ENCODE data around the gene GUCY2D.
A peak's percentile ranks its signal among the peaks of the same experiment; 100 is the strongest.

GUCY2D gene

GRCh38 chr17:8016632-8017424 is 14.4 kb downstream of the GUCY2D start:
- peaks cover 29% of the 10 kb centered on the region for H3K27me3 Mint-ChIP-seq (ENCODE audit: low read depth)
- H3K36me3 Mint-ChIP-seq (ENCODE audit: low read depth), result no peaks in the 10 kb centered on the region
- H3K27ac Mint-ChIP-seq, result peak overlapping the region in 1 of 3 experiments; percentile 65
- no peaks in the 10 kb centered on the region for H3K9me3 Mint-ChIP-seq
- peak overlapping the region; percentile 69 to 77 (median 70) for H3K4me3 Mint-ChIP-seq
- peak; percentile 63 to 70 (median 65) for TF ChIP-seq CTCF (IDR thresholded peaks at IDR 0.05; ENCODE audit: unreplicated experiment in 3 of 3)
- peaks cover 7% of the 10 kb centered on the region for H3K4me1 Mint-ChIP-seq

DNA sequence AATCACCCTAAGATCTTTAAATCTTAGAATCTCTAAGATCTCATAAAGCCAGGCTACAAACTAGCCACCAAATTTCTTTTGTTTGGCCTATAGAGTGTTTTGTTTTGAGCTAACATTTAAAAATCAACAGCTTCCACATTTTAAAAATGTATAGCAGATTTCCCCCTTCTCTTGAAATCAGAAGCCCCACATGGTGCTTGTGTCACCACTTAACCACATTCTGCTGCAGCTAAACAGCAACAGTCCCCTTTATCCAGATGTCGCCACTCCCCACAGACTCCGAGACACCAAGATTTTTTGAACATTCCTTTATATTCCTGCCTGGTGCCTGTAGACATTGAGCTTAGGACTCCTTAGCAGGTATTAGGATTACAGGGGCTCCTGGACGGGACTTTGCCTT is 16.0 kb downstream of the GUCY2D start:
- H3K4me3 Mint-ChIP-seq, result no peak overlapping the region
- H3K27me3 Mint-ChIP-seq (ENCODE audit: low read depth), result peaks cover 18% of the 10 kb centered on the region
- H3K9me3 Mint-ChIP-seq, result no peaks in the 10 kb centered on the region
- H3K27ac Mint-ChIP-seq, result no peak overlapping the region
- H3K36me3 Mint-ChIP-seq (ENCODE audit: low read depth), result no peaks in the 10 kb centered on the region
- TF ChIP-seq CTCF (IDR thresholded peaks at IDR 0.05; ENCODE audit: unreplicated experiment in 3 of 3), result no peak
- peaks cover 7% of the 10 kb centered on the region for H3K4me1 Mint-ChIP-seq

DNA sequence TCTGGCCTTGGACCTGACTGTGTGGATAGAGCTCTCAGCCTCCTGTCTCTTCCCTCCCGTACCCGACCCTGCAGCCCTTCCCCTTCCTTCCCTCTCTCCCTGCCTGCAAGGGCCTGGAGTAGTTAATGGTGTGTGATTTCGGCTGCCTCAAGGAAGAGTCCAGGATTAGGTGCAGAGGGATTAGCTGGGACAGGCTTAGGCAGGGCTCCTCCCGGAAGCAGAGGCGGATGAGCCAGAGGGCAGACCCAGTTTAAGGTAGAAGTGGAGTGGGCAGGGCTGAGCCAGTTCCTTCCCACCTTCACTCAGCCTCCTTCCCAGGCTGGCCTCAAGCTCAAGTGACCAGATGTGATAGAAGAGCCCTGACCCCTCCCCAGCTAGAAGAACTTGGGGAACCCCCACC is 16.8 kb downstream of the GUCY2D start:
- Mint-ChIP-seq H3K36me3 (ENCODE audit: low read depth) (no peaks in the 10 kb centered on the region), H3K9me3 (no peaks in the 10 kb centered on the region), H3K4me1 (peaks cover 7% of the 10 kb centered on the region), H3K27me3 (ENCODE audit: low read depth) (peaks cover 16% of the 10 kb centered on the region), H3K4me3 (no peak overlapping the region), H3K27ac (no peak overlapping the region)
- no peak for TF ChIP-seq CTCF (IDR thresholded peaks at IDR 0.05; ENCODE audit: unreplicated experiment in 3 of 3)

DNA sequence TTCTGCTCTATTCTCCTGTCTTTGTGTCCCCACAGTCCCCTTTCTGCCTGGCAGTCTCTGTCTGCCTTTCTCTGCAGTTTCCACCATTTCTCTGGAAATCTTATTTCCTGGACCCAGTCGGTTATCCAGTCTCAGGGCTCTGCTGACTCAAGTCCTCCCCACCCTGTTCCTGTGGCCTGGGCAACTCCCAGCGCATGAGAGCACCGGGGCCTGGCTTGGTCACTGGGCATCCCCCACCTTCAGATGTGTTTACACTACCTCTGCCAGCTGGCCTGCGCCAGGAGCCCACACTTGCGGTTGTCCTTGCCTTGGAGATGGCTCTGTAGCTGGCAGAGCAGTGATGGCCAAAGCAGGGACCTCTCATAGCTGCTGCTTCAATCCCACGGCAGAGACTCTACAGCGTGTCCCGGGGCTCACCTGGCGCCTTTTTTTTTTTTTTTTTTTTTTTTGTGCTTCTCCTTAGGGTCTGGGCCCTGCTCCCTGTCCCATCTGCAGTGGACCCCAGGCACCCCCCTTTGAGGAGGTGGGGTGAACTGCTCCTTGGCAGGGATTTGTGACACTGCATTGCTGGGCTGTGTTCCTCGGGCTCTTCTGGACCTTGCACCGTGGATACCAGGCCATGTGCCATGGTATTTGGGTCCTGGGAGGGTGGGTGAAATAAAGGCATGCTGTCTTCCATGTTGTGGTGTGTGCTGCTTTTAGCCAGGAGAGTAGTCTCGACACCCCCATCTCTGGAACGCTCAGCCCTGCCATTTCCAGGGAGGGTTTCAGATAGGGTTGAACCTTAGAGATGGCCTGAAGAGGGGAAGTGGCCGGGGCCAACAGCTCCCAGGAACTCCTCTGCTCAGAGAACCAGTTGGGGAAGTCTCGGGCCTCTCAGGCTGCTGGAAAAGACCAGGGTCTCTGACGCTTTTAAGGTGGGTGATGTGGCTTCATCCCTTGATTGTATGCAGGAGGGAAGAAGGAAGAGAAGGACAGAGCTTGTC is 17.5 kb downstream of the GUCY2D start:
- Mint-ChIP-seq H3K27ac (peak overlapping the region in 2 of 3 experiments; percentile 39 to 64), H3K9me3 (no peaks in the 10 kb centered on the region), H3K4me3 (no peak overlapping the region)

More for the DNA sequence above, 17.5 kb downstream of the GUCY2D start:
- Mint-ChIP-seq H3K36me3 (ENCODE audit: low read depth) (no peaks in the 10 kb centered on the region), H3K27me3 (ENCODE audit: low read depth) (peaks cover 17% of the 10 kb centered on the region), H3K4me1 (peaks cover 7% of the 10 kb centered on the region)
- no peak for TF ChIP-seq CTCF (IDR thresholded peaks at IDR 0.05; ENCODE audit: unreplicated experiment in 3 of 3)

Data from nephron (organoid).